H9 (cell line): ENCODE results near the gene ATRIP. TPM values are rescaled to one million over a fixed set of nuclear protein-coding genes. Genes with fewer than 3 reads are reported as not detected.

Source experiments
- DNase-seq: peaks from one replicate; pipeline ENCODE4 v3.0.0-alpha.2; 2017
- H2AFZ ChIP-seq: one replicate; pipeline ENCODE4 v1.6.1; 2013; ENCODE audit warnings: mild to moderate bottlenecking, low read length, control low read depth, moderate library complexity
- H2AK5ac ChIP-seq: 2 replicates; pipeline ENCODE4 v1.6.1; 2013; ENCODE audit warnings: low read length, control low read depth, mixed read lengths; ENCODE audit not compliant: insufficient read length
- H2BK120ac ChIP-seq: one replicate; pipeline ENCODE4 v1.6.1; 2013; ENCODE audit warnings: low read depth, mild to moderate bottlenecking, low read length, control low read depth, inconsistent platforms; ENCODE audit not compliant: poor library complexity, severe bottlenecking
- H2BK12ac ChIP-seq: 2 replicates; pipeline ENCODE4 v1.6.1; 2013; ENCODE audit warnings: low read length, control low read depth, mixed read lengths, low read depth; ENCODE audit not compliant: insufficient read length
- H2BK15ac ChIP-seq: 2 replicates; pipeline ENCODE4 v1.6.1; 2013; ENCODE audit warnings: low read depth, low read length, control low read depth
- H2BK20ac ChIP-seq: one replicate; pipeline ENCODE4 v1.6.1; 2013; ENCODE audit warnings: low read depth, mild to moderate bottlenecking, low read length, control low read depth, inconsistent platforms; ENCODE audit not compliant: poor library complexity, severe bottlenecking
- H2BK5ac ChIP-seq: 2 replicates; pipeline ENCODE4 v1.6.1; 2013; ENCODE audit warnings: low read length, control low read depth, mixed read lengths; ENCODE audit not compliant: insufficient read length
- H3K14ac ChIP-seq: 2 replicates; pipeline ENCODE4 v1.6.1; 2013; ENCODE audit warnings: low read length, control low read depth; ENCODE audit not compliant: insufficient read depth
- H3K18ac ChIP-seq: 2 replicates; pipeline ENCODE4 v1.6.1; 2013; ENCODE audit warnings: low read depth, mild to moderate bottlenecking, mixed read lengths, low read length, control low read depth; ENCODE audit not compliant: insufficient read length
- H3K23ac ChIP-seq: 2 replicates; pipeline ENCODE4 v1.6.1; 2013; ENCODE audit warnings: low read length, control low read depth, mixed read lengths, low read depth; ENCODE audit not compliant: insufficient read length
- H3K23me2 ChIP-seq: 2 replicates; pipeline ENCODE4 v1.6.1; 2013; ENCODE audit warnings: low read depth, mild to moderate bottlenecking, mixed read lengths, low read length, control low read depth; ENCODE audit not compliant: insufficient read length, poor library complexity, severe bottlenecking
- H3K27ac ChIP-seq: 2 replicates; pipeline ENCODE4 v1.5.1; 2013; ENCODE audit warnings: low read length, control low read depth, mixed read lengths, low read depth; ENCODE audit not compliant: insufficient read length
- H3K27me3 ChIP-seq: 2 replicates; pipeline ENCODE4 v1.6.1; 2013; ENCODE audit warnings: low read length, control low read depth, inconsistent platforms; ENCODE audit not compliant: insufficient read depth
- H3K4ac ChIP-seq: 2 replicates; pipeline ENCODE4 v1.6.1; 2013; ENCODE audit warnings: low read depth, mild to moderate bottlenecking, control low read depth, inconsistent platforms, low read length, moderate library complexity
- H3K4me1 ChIP-seq: 2 replicates; pipeline ENCODE4 v1.6.1; 2013; ENCODE audit warnings: low read length, control low read depth, inconsistent platforms; ENCODE audit not compliant: insufficient read depth
- H3K4me2 ChIP-seq: 2 replicates; pipeline ENCODE4 v1.6.1; 2013; ENCODE audit warnings: low read length, control low read depth, mixed read lengths; ENCODE audit not compliant: insufficient read length, insufficient read depth
- H3K56ac ChIP-seq: 2 replicates; pipeline ENCODE4 v1.6.1; 2013; ENCODE audit warnings: low read depth, mild to moderate bottlenecking, mixed read lengths, low read length, control low read depth; ENCODE audit not compliant: insufficient read length
- H3K79me1 ChIP-seq: 2 replicates; pipeline ENCODE4 v1.6.1; 2013; ENCODE audit warnings: low read depth, mild to moderate bottlenecking, moderate library complexity, low read length, control low read depth, inconsistent platforms; ENCODE audit not compliant: insufficient read depth, poor library complexity, severe bottlenecking
- H3K79me2 ChIP-seq: 2 replicates; pipeline ENCODE4 v1.6.1; 2013; ENCODE audit warnings: low read length, control low read depth, inconsistent platforms; ENCODE audit not compliant: insufficient read depth
- H3K9ac ChIP-seq: 2 replicates; pipeline ENCODE4 v1.6.1; 2013; ENCODE audit warnings: low read length, control low read depth, mixed read lengths; ENCODE audit not compliant: insufficient read length; ENCODE audit errors: extremely low read depth
- H3K9me3 ChIP-seq: one replicate; pipeline ENCODE4 v1.6.1; 2013; ENCODE audit warnings: low read depth, low read length, inconsistent platforms; ENCODE audit not compliant: control insufficient read depth
- H3T11ph ChIP-seq: one replicate; pipeline ENCODE4 v1.6.1; 2013; ENCODE audit warnings: mild to moderate bottlenecking, low read length, control low read depth, inconsistent platforms
- H4K20me1 ChIP-seq: one replicate; pipeline ENCODE4 v1.6.1; 2013; ENCODE audit not compliant: control insufficient read depth, insufficient read length, insufficient read depth
- H4K5ac ChIP-seq: 2 replicates; pipeline ENCODE4 v1.6.1; 2013; ENCODE audit warnings: low read depth, mild to moderate bottlenecking, mixed read lengths, low read length, control low read depth; ENCODE audit not compliant: insufficient read length
- H4K8ac ChIP-seq: replicated peaks from 2 replicates; pipeline ENCODE4 v1.6.1; 2013; ENCODE audit warnings: low read length, control low read depth, mixed read lengths, low read depth; ENCODE audit not compliant: insufficient read length
- H4K91ac ChIP-seq: 2 replicates; pipeline ENCODE4 v1.6.1; 2013; ENCODE audit warnings: low read depth, mild to moderate bottlenecking, moderate library complexity, mixed read lengths, low read length, control low read depth; ENCODE audit not compliant: insufficient read length
- H3K27ac Mint-ChIP-seq, 3 experiments: 2 replicates in 2 of 3; 3 replicates in 1 of 3; pipeline ENCODE4 v1.8.0; 2020 to 2021; ENCODE audit warnings: mixed read lengths in 3 of 3, mild to moderate bottlenecking in 1 of 3, moderate library complexity in 1 of 3
- H3K27me3 Mint-ChIP-seq: 2 replicates; pipeline ENCODE4 v1.8.0; 2021; ENCODE audit warnings: low read depth, mild to moderate bottlenecking, moderate library complexity, mixed read lengths
- H3K36me3 Mint-ChIP-seq, 3 experiments: 2 replicates in 2 of 3; 3 replicates in 1 of 3; pipeline ENCODE4 v1.8.0; 2020 to 2021; ENCODE audit warnings: low read depth in 3 of 3, mixed read lengths in 3 of 3; ENCODE audit not compliant: insufficient read depth in 1 of 3
- H3K4me1 Mint-ChIP-seq, 2 experiments: 2 replicates each; pipeline ENCODE4 v1.8.0; 2020; ENCODE audit warnings: mixed read lengths in 2 of 2
- H3K4me3 Mint-ChIP-seq, 2 experiments: 2 replicates in 1 of 2; 3 replicates in 1 of 2; pipeline ENCODE4 v1.8.0; 2020 to 2021; ENCODE audit warnings: mild to moderate bottlenecking in 2 of 2, mixed read lengths in 2 of 2, moderate library complexity in 1 of 2
- H3K9me3 Mint-ChIP-seq, 2 experiments: 2 replicates in 1 of 2; 3 replicates in 1 of 2; pipeline ENCODE4 v1.8.0; 2020; ENCODE audit warnings: mild to moderate bottlenecking in 2 of 2, mixed read lengths in 2 of 2, moderate library complexity in 1 of 2
- CTCF ChIP-seq: fragments of 200-600 bp; sonication (generic); conservative IDR thresholded peaks from 3 replicates; pipeline ENCODE4 v1.8.0; 2021; ENCODE audit warnings: antibody characterized with exemption, mild to moderate bottlenecking
- WGBS: extraction: QIAGEN DNeasy Blood & Tissue Kit; methylation state at CpG from one replicate; pipeline ENCODE4 v1.1.7; 2013; ENCODE audit warnings: missing lambda C conversion rate, low lambda C conversion rate, mixed read lengths; ENCODE audit not compliant: insufficient read length; ENCODE audit errors: extremely low coverage; 5-methylcytosine and 5-hydroxymethylcytosine counted together
- total RNA-seq: library from RNA; stranded (reverse); gene quantifications from 2 replicates; pipeline ENCODE4 v1.2.1, GENCODE V29; 2021

ATRIP gene
- total RNA-seq, 1 experiment from 2014 or later: 16.3 TPM

- no peak overlapping the region for H2AFZ ChIP-seq
- H2BK120ac ChIP-seq: no peak overlapping the region
- Mint-ChIP-seq H3K4me1 (peaks cover 30 to 37% of the 10 kb centered on the region in 2 experiments), H3K4me3 (no peak overlapping the region), H3K36me3 (no peaks in the 10 kb centered on the region; a peak in 1 of 7 replicates), H3K27me3 (peaks cover 8% of the 10 kb centered on the region), H3K9me3 (no peaks in the 10 kb centered on the region), H3K27ac (peak overlapping the region; percentile 81 to 93 (median 92); a peak in 4 of 7 replicates)
- no peaks in the 10 kb centered on the region for H4K20me1 ChIP-seq
- no peak overlapping the region for H3K9ac ChIP-seq
- H2BK5ac ChIP-seq: no peak overlapping the region
- H2BK12ac ChIP-seq: no peak overlapping the region
- H3K27ac ChIP-seq: no peak overlapping the region
- WGBS: no CpG with 5 or more reads among the region's 10 CpGs
- H3K23me2 ChIP-seq: peaks cover 11% of the 10 kb centered on the region
- no peaks in the 10 kb centered on the region for H3K9me3 ChIP-seq
- H2AK5ac ChIP-seq: no peak overlapping the region
- H4K8ac ChIP-seq: no peak overlapping the region
- H3K56ac ChIP-seq: no peak overlapping the region
- H3K79me2 ChIP-seq: no peaks in the 10 kb centered on the region; the same call in 1 of the 2 replicates
- no peak overlapping the region for H2BK15ac ChIP-seq
- H4K5ac ChIP-seq: no peak overlapping the region
- no peak overlapping the region for H3K4ac ChIP-seq
- H3K14ac ChIP-seq: no peak overlapping the region
- peaks cover 4% of the 10 kb centered on the region; the same call in 1 of the 2 replicates for H3K4me1 ChIP-seq
- H3K18ac ChIP-seq: no peak overlapping the region
- no peaks in the 10 kb centered on the region for H3K27me3 ChIP-seq
- H3T11ph ChIP-seq: no peak overlapping the region
- DNase-seq: peak; percentile 95
- no peak overlapping the region for H3K4me2 ChIP-seq
- H4K91ac ChIP-seq: no peak overlapping the region
- peak; percentile 88 for TF ChIP-seq CTCF
- H3K23ac ChIP-seq: no peak overlapping the region
- no peak overlapping the region for H2BK20ac ChIP-seq
- no peaks in the 10 kb centered on the region for H3K79me1 ChIP-seq
Observed at GRCh38 chr3:48507256-48508061, 60.9 kb downstream of the ATRIP start.
